H1 (cell line): ENCODE results near the gene OASL. TPM values are rescaled to one million over a fixed set of nuclear protein-coding genes. Genes with fewer than 3 reads are reported as not detected.

Experiments used
- CTCF ChIA-PET: fragments of 300-600 bp; sonication (Branson Sonifier 250); formaldehyde crosslinking; loops from one replicate; lab custom pipeline; 2021; ENCODE audit not compliant: partially characterized antibody; lab: Charles Lee
- POLR2A ChIA-PET: fragments of 300-600 bp; sonication (Branson Sonifier 250); formaldehyde crosslinking; loops from one replicate; lab custom pipeline; 2021; ENCODE audit warnings: inconsistent platforms; ENCODE audit not compliant: partially characterized antibody; lab: Charles Lee
- DNase-seq, 2 experiments: peaks; one replicate each; pipeline versions ENCODE4 v3.0.0 to v3.0.0-alpha.2; 2010 to 2022; ENCODE audit warnings: low spot score in 2 of 2, low read depth in 1 of 2, mixed read lengths in 1 of 2
- FAIRE-seq: peaks from 2 replicates; lab custom pipeline; 2011; peaks lifted over from hg19 to GRCh38; lab: Jason Lieb, UNC
- H2AFZ ChIP-seq: 2 replicates; pipeline ENCODE4 v1.8.1; 2012; ENCODE audit warnings: low read length, inconsistent platforms
- H2AK5ac ChIP-seq: 2 replicates; pipeline ENCODE4 v1.6.1; 2013; ENCODE audit warnings: low read depth, low read length
- H2BK120ac ChIP-seq: replicated peaks from 2 replicates; pipeline ENCODE3; 2013; ENCODE audit warnings: low read depth, low read length, inconsistent platforms
- H2BK12ac ChIP-seq: 2 replicates; pipeline ENCODE4 v1.6.1; 2013; ENCODE audit warnings: low read depth, low read length
- H2BK15ac ChIP-seq: 2 replicates; pipeline ENCODE4 v1.6.1; 2013; ENCODE audit warnings: low read length
- H2BK20ac ChIP-seq: 2 replicates; pipeline ENCODE4 v1.6.1; 2013; ENCODE audit warnings: low read length
- H2BK5ac ChIP-seq: 2 replicates; pipeline ENCODE4 v1.6.1; 2013; ENCODE audit warnings: low read depth, low read length
- H3K14ac ChIP-seq: 2 replicates; pipeline ENCODE4 v1.6.1; 2013; ENCODE audit warnings: inconsistent platforms; ENCODE audit not compliant: insufficient read length
- H3K18ac ChIP-seq: 2 replicates; pipeline ENCODE4 v1.6.1; 2013; ENCODE audit warnings: low read length; ENCODE audit errors: extremely low read depth
- H3K23ac ChIP-seq: 2 replicates; pipeline ENCODE4 v1.6.1; 2013; ENCODE audit warnings: inconsistent platforms; ENCODE audit not compliant: insufficient read length
- H3K23me2 ChIP-seq: 2 replicates; pipeline ENCODE4 v1.6.1; 2013; ENCODE audit warnings: low read depth, low read length
- H3K27ac ChIP-seq: 2 replicates; pipeline ENCODE4 v1.6.1; 2011; ENCODE audit warnings: low read depth, low read length, inconsistent platforms
- H3K27me3 ChIP-seq, 4 experiments: replicated peaks in 1 of 4; 1 replicate in 1 of 4; 2 replicates in 3 of 4; pipeline versions ENCODE4 v1.6.1 to v1.8.1; 2011 to 2013; ENCODE audit warnings: low read length in 3 of 4, mild to moderate bottlenecking in 3 of 4, inconsistent platforms in 2 of 4, mixed read lengths in 2 of 4, moderate library complexity in 1 of 4; ENCODE audit not compliant: control insufficient read depth in 3 of 4, insufficient read depth in 3 of 4; ENCODE audit errors: extremely low read depth in 1 of 4
- H3K36me3 ChIP-seq, 4 experiments: 2 replicates each; pipeline versions ENCODE4 v1.6.1 to v1.8.1; 2011 to 2013; ENCODE audit warnings: mild to moderate bottlenecking in 4 of 4, low read length in 3 of 4, moderate library complexity in 2 of 4, control low read depth in 1 of 4, inconsistent platforms in 1 of 4; ENCODE audit not compliant: insufficient read depth in 4 of 4, control insufficient read depth in 2 of 4
- H3K4ac ChIP-seq: replicated peaks from 2 replicates; pipeline ENCODE3; 2013; ENCODE audit warnings: low read length, low read depth, mixed read lengths, inconsistent platforms; ENCODE audit not compliant: insufficient read length
- H3K4me1 ChIP-seq, 4 experiments: replicated peaks in 1 of 4; 1 replicate in 1 of 4; 2 replicates in 3 of 4; pipeline versions ENCODE4 v1.6.1 to v1.8.1; 2011 to 2013; ENCODE audit warnings: low read length in 3 of 4, inconsistent platforms in 2 of 4, mixed read lengths in 1 of 4; ENCODE audit not compliant: insufficient read depth in 4 of 4, control insufficient read depth in 3 of 4
- H3K4me2 ChIP-seq, 2 experiments: 2 replicates each; pipeline versions ENCODE4 v1.6.1 to v1.8.1; 2011 to 2013; ENCODE audit warnings: low read depth in 2 of 2, low read length in 2 of 2, control low read depth in 1 of 2, inconsistent platforms in 1 of 2, mild to moderate bottlenecking in 1 of 2; ENCODE audit not compliant: insufficient read depth in 1 of 2
- H3K4me3 ChIP-seq, 4 experiments: fragments of 200-600, 300-600 bp in 1 of 4; sonication (generic), shearing (Covaris generic), sonication (Bioruptor Twin) in 1 of 4; 2 replicates each; pipeline versions ENCODE4 v1.5.1 to v1.8.1; 2011 to 2016; ENCODE audit warnings: low read length in 4 of 4, low read depth in 3 of 4, control low read depth in 2 of 4, inconsistent platforms in 2 of 4, mild to moderate bottlenecking in 2 of 4, mixed read lengths in 1 of 4, moderate library complexity in 1 of 4; ENCODE audit not compliant: insufficient read depth in 2 of 4; ENCODE audit errors: extremely low read depth in 1 of 4
- H3K56ac ChIP-seq: replicated peaks from 2 replicates; pipeline ENCODE3; 2013; ENCODE audit warnings: low read depth, mild to moderate bottlenecking, mixed read lengths, low read length, inconsistent platforms; ENCODE audit not compliant: insufficient read length
- H3K79me1 ChIP-seq: 2 replicates; pipeline ENCODE4 v1.6.1; 2013; ENCODE audit warnings: low read depth, low read length, control low read depth
- H3K79me2 ChIP-seq, 2 experiments: 2 replicates each; pipeline versions ENCODE4 v1.6.1 to v1.8.1; 2012 to 2013; ENCODE audit warnings: low read length in 2 of 2, mild to moderate bottlenecking in 2 of 2, inconsistent platforms in 1 of 2; ENCODE audit not compliant: insufficient read depth in 2 of 2, control insufficient read depth in 1 of 2
- H3K9ac ChIP-seq, 4 experiments: replicated peaks in 1 of 4; 1 replicate in 1 of 4; 2 replicates in 3 of 4; pipeline versions ENCODE4 v1.6.1 to v1.8.1; 2011 to 2013; ENCODE audit warnings: low read depth in 3 of 4, low read length in 3 of 4, control low read depth in 2 of 4, mild to moderate bottlenecking in 2 of 4, moderate library complexity in 2 of 4, inconsistent platforms in 1 of 4; ENCODE audit errors: extremely low read depth in 1 of 4
- H3K9me3 ChIP-seq, 2 experiments: 2 replicates each; pipeline versions ENCODE4 v1.6.1 to v1.8.1; 2012 to 2013; ENCODE audit warnings: mild to moderate bottlenecking in 2 of 2, moderate library complexity in 2 of 2, control low read depth in 1 of 2, inconsistent platforms in 1 of 2, low read depth in 1 of 2, low read length in 1 of 2, mixed read lengths in 1 of 2; ENCODE audit not compliant: insufficient read depth in 2 of 2
- H4K20me1 ChIP-seq, 2 experiments: replicated peaks in 1 of 2; 2 replicates each; pipeline versions ENCODE3 to v1.8.1; 2011 to 2013; ENCODE audit warnings: inconsistent platforms in 2 of 2, low read length in 2 of 2, mild to moderate bottlenecking in 1 of 2; ENCODE audit not compliant: insufficient read depth in 2 of 2, control insufficient read depth in 1 of 2
- H4K5ac ChIP-seq: 2 replicates; pipeline ENCODE4 v1.6.1; 2013; ENCODE audit warnings: low read length, low read depth, mixed read lengths, inconsistent platforms; ENCODE audit not compliant: insufficient read length
- H4K8ac ChIP-seq: 2 replicates; pipeline ENCODE4 v1.8.0; 2013; ENCODE audit warnings: mild to moderate bottlenecking, moderate library complexity, low read length, inconsistent platforms; ENCODE audit not compliant: insufficient read depth; ENCODE audit errors: extremely low read depth
- H4K91ac ChIP-seq: replicated peaks from 2 replicates; pipeline ENCODE3; 2013; ENCODE audit warnings: low read length, mixed read lengths, inconsistent platforms; ENCODE audit not compliant: insufficient read length
- NRF1 ChIP-seq: IDR thresholded peaks from 2 replicates; pipeline ENCODE4 v1.6.1; 2011; ENCODE audit warnings: mild to moderate bottlenecking, low read depth, low read length, improper control_type of control experiment
- WGBS, 2 experiments: shearing (Covaris generic) in 1 of 2; methylation state at CpG; one replicate each; pipeline versions ENCODE4 v1.1.6 to v1.1.7; 2013 to 2015; ENCODE audit warnings: low lambda C conversion rate in 2 of 2, mixed read lengths in 2 of 2, inconsistent platforms in 1 of 2, low coverage in 1 of 2, missing lambda C conversion rate in 1 of 2; ENCODE audit not compliant: insufficient replicate concordance in 2 of 2, insufficient coverage in 1 of 2, insufficient read length in 1 of 2; ENCODE audit errors: extremely low coverage in 1 of 2, missing lambda C conversion rate in 1 of 2; 5-methylcytosine and 5-hydroxymethylcytosine counted together
- polyA plus RNA-seq, 7 experiments: library from polyadenylated mRNA; depleted of rRNA in 3 of 7; stranded (reverse) in 5 of 7; unstranded in 2 of 7; fragments of >200 nt in 5 of 7; fragments of 200-250 nt in 2 of 7; gene quantifications; 1 replicate in 5 of 7; 2 replicates in 1 of 7; 4 replicates in 1 of 7; pipeline versions ENCODE4 v1.2.1 to v1.2.3, GENCODE V29; 2011 to 2013; ENCODE audit warnings: missing spikeins in 2 of 7, mixed read lengths in 2 of 7
- total RNA-seq: library from RNA; stranded (reverse); fragmentation: NEBNext Ultra II Directional; extraction: Animal tissue kit (Norgen Biotek cat#: 25700); gene quantifications from 2 replicates; pipeline ENCODE4 v1.2.1, GENCODE V29; 2021

The OASL gene
- total and polyA plus RNA-seq, 2 of the 8 experiments (the other 6 are each of a cell fraction or from before 2014, with no cell fraction given) = not detected

DNA sequence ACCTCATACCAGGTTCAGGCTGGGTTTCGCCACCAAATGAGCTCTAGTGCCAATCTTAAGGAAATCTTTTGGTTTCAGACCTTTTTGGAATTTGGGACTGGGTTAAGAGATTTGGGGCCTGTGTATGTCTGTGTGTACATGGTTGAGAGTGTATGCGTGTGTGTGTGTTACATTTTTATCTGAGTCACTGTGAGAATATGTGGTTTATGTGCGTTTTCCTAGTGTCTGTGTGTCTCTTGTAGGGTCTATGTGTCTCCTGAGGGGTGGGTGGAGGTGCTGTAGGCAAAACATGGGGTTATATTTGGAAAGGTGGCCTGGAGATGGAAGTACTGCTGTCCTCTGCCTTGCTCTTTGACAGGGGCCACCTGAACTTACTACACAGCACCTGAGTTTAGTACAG is 40.6 kb downstream of the OASL start:
- no peak overlapping the region for H2BK120ac ChIP-seq
- WGBS, 2 experiments = 95% methylated on average over 3 of the region's 3 CpGs; no CpG with 5 or more reads in 1 of the 2 experiments
- TF ChIP-seq NRF1 = no peak

More for the DNA sequence above, 40.6 kb downstream of the OASL start:
- no peaks in the 10 kb centered on the region for H3K9me3 ChIP-seq
- H3K18ac ChIP-seq = no peak overlapping the region
- no peaks in the 10 kb centered on the region for H3K79me2 ChIP-seq
- H2BK20ac ChIP-seq = no peak overlapping the region
- peaks cover 0 to 8% (median 4%) of the 10 kb centered on the region in 4 experiments; a peak in 5 of 8 replicates for H3K36me3 ChIP-seq
- H3K56ac ChIP-seq = no peak overlapping the region
- H2AFZ ChIP-seq = no peak overlapping the region
- H3K23ac ChIP-seq = no peak overlapping the region
- no peaks in the 10 kb centered on the region for H3K79me1 ChIP-seq
- H3K4me3 ChIP-seq = no peak overlapping the region
- CTCF ChIA-PET = interaction anchor here (0.8 to 2.7 kb wide), 3 partner anchors 11 to 32 kb away, joined by 3 to 8 read pairs (median 4); no protein-coding TSS in a partner anchor
- POLR2A ChIA-PET = interaction anchor here (0.9 to 1.3 kb wide), 2 partner anchors 9 to 241 kb away, joined by 3 to 7 read pairs; no protein-coding TSS in a partner anchor
- no peak overlapping the region for H3K9ac ChIP-seq
- H4K91ac ChIP-seq = no peak overlapping the region
- peaks cover 2 to 6% (median 3%) of the 10 kb centered on the region in 4 experiments; a peak in 6 of 7 replicates for H3K4me1 ChIP-seq
- H2BK5ac ChIP-seq = no peak overlapping the region
- FAIRE-seq (no peak), DNase-seq (no peak)
- H4K20me1 ChIP-seq = peaks cover 0 to 5% of the 10 kb centered on the region in 2 experiments
- peak overlapping the region; percentile 92; the same call in 1 of the 2 replicates for H2AK5ac ChIP-seq
- H3K23me2 ChIP-seq = peaks cover 16% of the 10 kb centered on the region; the same call in 1 of the 2 replicates
- H3K4me2 ChIP-seq = 0 out of 4 replicates have a peak overlapping the region, but pooled peaks of 1 of the 2 experiments have one; percentile 34
- no peak overlapping the region for H3K4ac ChIP-seq
- H4K5ac ChIP-seq = no peak overlapping the region
- peak overlapping the region; percentile 92; the same call in 1 of the 2 replicates for H2BK15ac ChIP-seq
- H3K14ac ChIP-seq = no peak overlapping the region
- no peak overlapping the region for H4K8ac ChIP-seq
- H3K27ac ChIP-seq = no peak overlapping the region
- H2BK12ac ChIP-seq = no peak overlapping the region
- H3K27me3 ChIP-seq = no peaks in the 10 kb centered on the region
